Caco-2 (cell line): ENCODE measurements around the gene STAT4. TPM values are rescaled to one million over a fixed set of nuclear protein-coding genes. Genes with fewer than 3 reads are reported as not detected.

ENCODE experiments used
- BruUV-seq: library from RNA; stranded (reverse); fragments of 400-500 nt; replicated peaks from 2 replicates; lab custom pipeline; 2021; lab: Mats Ljungman, UMichigan
- CTCF ChIA-PET: fragments of 300-600 bp; sonication (Branson Sonifier 250); formaldehyde crosslinking; loops from one replicate; lab custom pipeline; 2022; ENCODE audit warnings: antibody characterized with exemption; lab: Charles Lee
- POLR2A ChIA-PET: fragments of 300-600 bp; sonication (Branson Sonifier 250); formaldehyde crosslinking; loops from one replicate; lab custom pipeline; 2022; ENCODE audit warnings: antibody characterized with exemption; lab: Charles Lee
- DNase-seq, 2 experiments: peaks; one replicate each; pipeline versions ENCODE4 v3.0.0 to v3.0.0-alpha.2; 2020 to 2022
- H3K27me3 ChIP-seq: replicated peaks from 2 replicates; pipeline ENCODE4 v1.6.0; 2011; ENCODE audit warnings: low read length; ENCODE audit not compliant: control insufficient read depth, insufficient read depth
- H3K36me3 ChIP-seq: 2 replicates; pipeline ENCODE4 v1.5.1; 2011; ENCODE audit warnings: low read length; ENCODE audit not compliant: control insufficient read depth, insufficient read depth
- H3K4me1 ChIP-seq: fragments of 250-450 bp; sonication (Bioruptor Pico); 2 replicates; pipeline ENCODE4 v1.5.1; 2020; ENCODE audit warnings: mild to moderate bottlenecking
- H3K4me3 ChIP-seq: 2 replicates; pipeline ENCODE4 v1.5.1; 2011; ENCODE audit warnings: low read depth, mild to moderate bottlenecking, control low read depth, low read length
- H3K9me3 ChIP-seq: fragments of 250-450 bp; sonication (Bioruptor Pico); 2 replicates; pipeline ENCODE4 v1.5.1; 2020; ENCODE audit warnings: mild to moderate bottlenecking, moderate library complexity
- H3K27ac Mint-ChIP-seq: one replicate; pipeline ENCODE4 v1.8.0; 2022; ENCODE audit warnings: mixed read lengths; ENCODE audit not compliant: unreplicated experiment
- H3K27me3 Mint-ChIP-seq: one replicate; pipeline ENCODE4 v1.8.0; 2022; ENCODE audit warnings: mixed read lengths; ENCODE audit not compliant: insufficient read depth, unreplicated experiment
- H3K36me3 Mint-ChIP-seq: one replicate; pipeline ENCODE4 v1.8.0; 2022; ENCODE audit warnings: mild to moderate bottlenecking, mixed read lengths; ENCODE audit not compliant: insufficient read depth, unreplicated experiment
- H3K4me1 Mint-ChIP-seq: one replicate; pipeline ENCODE4 v1.8.0; 2022; ENCODE audit warnings: low read depth, mixed read lengths; ENCODE audit not compliant: unreplicated experiment
- H3K4me3 Mint-ChIP-seq: one replicate; pipeline ENCODE4 v1.8.0; 2022; ENCODE audit warnings: mild to moderate bottlenecking, moderate library complexity, mixed read lengths; ENCODE audit not compliant: unreplicated experiment
- H3K9me3 Mint-ChIP-seq: one replicate; pipeline ENCODE4 v1.8.0; 2022; ENCODE audit warnings: mixed read lengths; ENCODE audit not compliant: unreplicated experiment
- intact Hi-C: fragments of 100-400 bp; cut with micrococcal nuclease; formaldehyde crosslinking; loops from one replicate; pipeline ENCODE4 v1.10.0; 2022; ENCODE audit not compliant: unreplicated experiment
- total RNA-seq: library from RNA; stranded (reverse); gene quantifications from 2 replicates; pipeline ENCODE4 v1.2.3, GENCODE V29; 2022
- TF ChIP-seq, protein P1 (sequence below), 2 experiments: fragments of 200-600 bp in 1 of 2; IDR thresholded peaks; 1 replicate in 1 of 2; 2 replicates in 1 of 2; pipeline versions ENCODE4 v1.5.1 to v1.8.0; 2011 to 2022; ENCODE audit warnings: antibody characterized with exemption in 1 of 2, control low read depth in 1 of 2, inconsistent platforms in 1 of 2, low read depth in 1 of 2, low read length in 1 of 2, mild to moderate bottlenecking in 1 of 2, moderate library complexity in 1 of 2; ENCODE audit not compliant: insufficient read depth in 1 of 2, severe bottlenecking in 1 of 2, unreplicated experiment in 1 of 2

Gene STAT4
- total RNA-seq, 1 experiment from 2014 or later, result 0.48 TPM

DNA sequence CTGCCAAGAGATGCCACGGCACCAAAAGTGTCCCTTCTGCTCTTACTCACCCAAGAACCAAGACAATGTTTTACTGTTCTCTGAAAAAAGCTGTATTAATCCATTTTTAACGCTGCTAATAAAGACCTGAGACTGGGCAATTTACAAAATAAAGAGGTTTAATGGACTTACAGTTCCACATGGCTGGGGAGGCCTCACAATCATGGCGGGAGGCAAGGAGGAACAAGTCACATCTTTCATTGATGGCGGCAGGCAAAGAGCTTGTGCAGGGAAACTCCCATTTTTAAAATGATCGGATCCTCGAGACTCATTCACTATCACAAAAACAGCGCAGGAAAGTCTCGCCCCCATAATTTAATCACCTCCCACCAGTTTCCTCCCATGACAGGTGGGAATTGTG is 135.0 kb downstream of the STAT4 start:
- no peaks in the 10 kb centered on the region for H3K36me3 ChIP-seq
- DNase-seq, result no peak
- ChIA-PET CTCF (no interaction called here), POLR2A (no interaction called here)
- no peaks in the 10 kb centered on the region for H3K9me3 ChIP-seq
- no peak overlapping the region for H3K4me3 Mint-ChIP-seq
- H3K27me3 Mint-ChIP-seq, result no peaks in the 10 kb centered on the region
- H3K4me3 ChIP-seq, result no peak overlapping the region
- no peaks in the 10 kb centered on the region for H3K9me3 Mint-ChIP-seq
- peaks cover 6% of the 10 kb centered on the region for H3K36me3 Mint-ChIP-seq
- intact Hi-C loops, result no loop called here
- TF ChIP-seq, protein P1, sequence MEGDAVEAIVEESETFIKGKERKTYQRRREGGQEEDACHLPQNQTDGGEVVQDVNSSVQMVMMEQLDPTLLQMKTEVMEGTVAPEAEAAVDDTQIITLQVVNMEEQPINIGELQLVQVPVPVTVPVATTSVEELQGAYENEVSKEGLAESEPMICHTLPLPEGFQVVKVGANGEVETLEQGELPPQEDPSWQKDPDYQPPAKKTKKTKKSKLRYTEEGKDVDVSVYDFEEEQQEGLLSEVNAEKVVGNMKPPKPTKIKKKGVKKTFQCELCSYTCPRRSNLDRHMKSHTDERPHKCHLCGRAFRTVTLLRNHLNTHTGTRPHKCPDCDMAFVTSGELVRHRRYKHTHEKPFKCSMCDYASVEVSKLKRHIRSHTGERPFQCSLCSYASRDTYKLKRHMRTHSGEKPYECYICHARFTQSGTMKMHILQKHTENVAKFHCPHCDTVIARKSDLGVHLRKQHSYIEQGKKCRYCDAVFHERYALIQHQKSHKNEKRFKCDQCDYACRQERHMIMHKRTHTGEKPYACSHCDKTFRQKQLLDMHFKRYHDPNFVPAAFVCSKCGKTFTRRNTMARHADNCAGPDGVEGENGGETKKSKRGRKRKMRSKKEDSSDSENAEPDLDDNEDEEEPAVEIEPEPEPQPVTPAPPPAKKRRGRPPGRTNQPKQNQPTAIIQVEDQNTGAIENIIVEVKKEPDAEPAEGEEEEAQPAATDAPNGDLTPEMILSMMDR (IDR thresholded peaks at IDR 0.05; ENCODE audit: insufficient read depth in 1 of 2, low read depth in 1 of 2, low read length in 1 of 2, severe bottlenecking in 1 of 2, unreplicated experiment in 1 of 2), result no peak
- H3K27me3 ChIP-seq, result no peaks in the 10 kb centered on the region
- H3K4me1 Mint-ChIP-seq, result no peaks in the 10 kb centered on the region
- H3K27ac Mint-ChIP-seq, result no peak overlapping the region
- no TSS peak for BruUV-seq
- peaks cover 23% of the 10 kb centered on the region for H3K4me1 ChIP-seq

DNA sequence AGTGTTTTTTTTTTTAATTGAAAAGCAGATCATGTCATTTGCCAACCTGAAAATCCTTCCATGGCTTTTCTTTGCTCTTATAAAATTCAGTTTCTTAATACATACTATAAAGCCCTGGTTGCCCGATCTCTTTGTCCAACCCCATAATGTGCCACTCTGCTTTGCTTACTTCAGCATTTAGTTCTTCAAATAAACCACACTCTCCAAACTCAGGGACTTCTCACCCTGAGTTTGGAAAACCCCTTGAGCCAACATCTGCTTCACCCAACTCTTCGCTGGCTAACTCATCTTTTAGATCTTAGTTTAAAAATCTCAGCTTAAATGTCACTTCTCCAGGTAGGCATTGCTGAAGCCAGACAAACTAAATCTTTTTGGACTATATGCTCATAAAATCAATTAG is 135.6 kb downstream of the STAT4 start:
- Histone ChIP-seq H3K9me3 (no peaks in the 10 kb centered on the region), H3K4me1 (peaks cover 23% of the 10 kb centered on the region), H3K36me3 (no peaks in the 10 kb centered on the region), H3K27me3 (no peaks in the 10 kb centered on the region), H3K4me3 (no peak overlapping the region)
- intact Hi-C loops, result no loop called here
- ChIA-PET CTCF (no interaction called here), POLR2A (no interaction called here)
- Mint-ChIP-seq H3K27ac (no peak overlapping the region), H3K4me1 (no peaks in the 10 kb centered on the region), H3K36me3 (peaks cover 5% of the 10 kb centered on the region), H3K4me3 (no peak overlapping the region), H3K27me3 (no peaks in the 10 kb centered on the region), H3K9me3 (no peaks in the 10 kb centered on the region)
- no peak for DNase-seq
- TF ChIP-seq, protein P1 (IDR thresholded peaks at IDR 0.05; ENCODE audit: insufficient read depth in 1 of 2, low read depth in 1 of 2, low read length in 1 of 2, severe bottlenecking in 1 of 2, unreplicated experiment in 1 of 2), result no peak
- no TSS peak for BruUV-seq

DNA sequence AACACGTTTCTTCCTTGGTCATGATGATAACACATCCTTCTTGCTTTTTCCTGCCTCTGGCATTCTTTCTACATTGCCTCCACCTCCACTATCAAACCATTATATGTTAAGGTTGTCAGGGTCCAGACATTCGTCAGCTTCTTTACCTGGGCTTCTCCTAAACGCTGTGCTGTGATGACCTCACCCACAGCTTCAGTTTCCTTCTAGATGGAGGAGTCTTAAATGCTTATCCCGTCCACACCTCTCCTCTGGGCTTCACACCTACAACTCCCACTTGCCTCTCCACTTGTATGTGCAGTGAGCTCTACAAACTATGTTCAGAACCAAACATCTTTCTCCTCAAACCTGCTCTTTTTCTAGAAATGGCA is 136.2 kb downstream of the STAT4 start:
- Mint-ChIP-seq H3K4me1 (no peaks in the 10 kb centered on the region), H3K4me3 (no peak overlapping the region), H3K36me3 (peaks cover 8% of the 10 kb centered on the region), H3K9me3 (no peaks in the 10 kb centered on the region), H3K27ac (no peak overlapping the region), H3K27me3 (no peaks in the 10 kb centered on the region)
- BruUV-seq, result TSS peak; percentile 93
- no peaks in the 10 kb centered on the region for H3K36me3 ChIP-seq
- ChIA-PET CTCF (no interaction called here), POLR2A (interaction anchor here (0.6 to 1.0 kb wide), 4 partner anchors 27 to 551 kb away, joined by 3 read pairs; partner anchors contain the start of gene NEMP2)
- peak overlapping the region; percentile 72 for H3K4me3 ChIP-seq
- H3K9me3 ChIP-seq, result no peaks in the 10 kb centered on the region
- intact Hi-C loops, result loop anchor here (1.0 to 5.0 kb wide), 4 partner anchors 16 to 157 kb away; partner anchors contain the start of gene GLS
- TF ChIP-seq, protein P1 (IDR thresholded peaks at IDR 0.05; ENCODE audit: insufficient read depth in 1 of 2, low read depth in 1 of 2, low read length in 1 of 2, severe bottlenecking in 1 of 2, unreplicated experiment in 1 of 2), result no peak
- no peaks in the 10 kb centered on the region for H3K27me3 ChIP-seq
- DNase-seq, result no peak
- H3K4me1 ChIP-seq, result peaks cover 20% of the 10 kb centered on the region
